H9 (cell line): ENCODE measurements around the gene CDK14. TPM values are rescaled to one million over a fixed set of nuclear protein-coding genes. Genes with fewer than 3 reads are reported as not detected.

Experiments used
- DNase-seq: peaks from one replicate; pipeline ENCODE4 v3.0.0-alpha.2; 2017
- H2AFZ ChIP-seq: one replicate; pipeline ENCODE4 v1.6.1; 2013; ENCODE audit warnings: mild to moderate bottlenecking, low read length, control low read depth, moderate library complexity
- H2AK5ac ChIP-seq: 2 replicates; pipeline ENCODE4 v1.6.1; 2013; ENCODE audit warnings: low read length, control low read depth, mixed read lengths; ENCODE audit not compliant: insufficient read length
- H2BK120ac ChIP-seq: one replicate; pipeline ENCODE4 v1.6.1; 2013; ENCODE audit warnings: low read depth, mild to moderate bottlenecking, low read length, control low read depth, inconsistent platforms; ENCODE audit not compliant: poor library complexity, severe bottlenecking
- H2BK12ac ChIP-seq: 2 replicates; pipeline ENCODE4 v1.6.1; 2013; ENCODE audit warnings: low read length, control low read depth, mixed read lengths, low read depth; ENCODE audit not compliant: insufficient read length
- H2BK15ac ChIP-seq: 2 replicates; pipeline ENCODE4 v1.6.1; 2013; ENCODE audit warnings: low read depth, low read length, control low read depth
- H2BK20ac ChIP-seq: one replicate; pipeline ENCODE4 v1.6.1; 2013; ENCODE audit warnings: low read depth, mild to moderate bottlenecking, low read length, control low read depth, inconsistent platforms; ENCODE audit not compliant: poor library complexity, severe bottlenecking
- H2BK5ac ChIP-seq: 2 replicates; pipeline ENCODE4 v1.6.1; 2013; ENCODE audit warnings: low read length, control low read depth, mixed read lengths; ENCODE audit not compliant: insufficient read length
- H3K14ac ChIP-seq: 2 replicates; pipeline ENCODE4 v1.6.1; 2013; ENCODE audit warnings: low read length, control low read depth; ENCODE audit not compliant: insufficient read depth
- H3K18ac ChIP-seq: 2 replicates; pipeline ENCODE4 v1.6.1; 2013; ENCODE audit warnings: low read depth, mild to moderate bottlenecking, mixed read lengths, low read length, control low read depth; ENCODE audit not compliant: insufficient read length
- H3K23ac ChIP-seq: 2 replicates; pipeline ENCODE4 v1.6.1; 2013; ENCODE audit warnings: low read length, control low read depth, mixed read lengths, low read depth; ENCODE audit not compliant: insufficient read length
- H3K23me2 ChIP-seq: 2 replicates; pipeline ENCODE4 v1.6.1; 2013; ENCODE audit warnings: low read depth, mild to moderate bottlenecking, mixed read lengths, low read length, control low read depth; ENCODE audit not compliant: insufficient read length, poor library complexity, severe bottlenecking
- H3K27ac ChIP-seq: 2 replicates; pipeline ENCODE4 v1.5.1; 2013; ENCODE audit warnings: low read length, control low read depth, mixed read lengths, low read depth; ENCODE audit not compliant: insufficient read length
- H3K27me3 ChIP-seq: 2 replicates; pipeline ENCODE4 v1.6.1; 2013; ENCODE audit warnings: low read length, control low read depth, inconsistent platforms; ENCODE audit not compliant: insufficient read depth
- H3K4ac ChIP-seq: 2 replicates; pipeline ENCODE4 v1.6.1; 2013; ENCODE audit warnings: low read depth, mild to moderate bottlenecking, control low read depth, inconsistent platforms, low read length, moderate library complexity
- H3K4me1 ChIP-seq: 2 replicates; pipeline ENCODE4 v1.6.1; 2013; ENCODE audit warnings: low read length, control low read depth, inconsistent platforms; ENCODE audit not compliant: insufficient read depth
- H3K4me2 ChIP-seq: 2 replicates; pipeline ENCODE4 v1.6.1; 2013; ENCODE audit warnings: low read length, control low read depth, mixed read lengths; ENCODE audit not compliant: insufficient read length, insufficient read depth
- H3K56ac ChIP-seq: 2 replicates; pipeline ENCODE4 v1.6.1; 2013; ENCODE audit warnings: low read depth, mild to moderate bottlenecking, mixed read lengths, low read length, control low read depth; ENCODE audit not compliant: insufficient read length
- H3K79me1 ChIP-seq: 2 replicates; pipeline ENCODE4 v1.6.1; 2013; ENCODE audit warnings: low read depth, mild to moderate bottlenecking, moderate library complexity, low read length, control low read depth, inconsistent platforms; ENCODE audit not compliant: insufficient read depth, poor library complexity, severe bottlenecking
- H3K79me2 ChIP-seq: 2 replicates; pipeline ENCODE4 v1.6.1; 2013; ENCODE audit warnings: low read length, control low read depth, inconsistent platforms; ENCODE audit not compliant: insufficient read depth
- H3K9ac ChIP-seq: 2 replicates; pipeline ENCODE4 v1.6.1; 2013; ENCODE audit warnings: low read length, control low read depth, mixed read lengths; ENCODE audit not compliant: insufficient read length; ENCODE audit errors: extremely low read depth
- H3K9me3 ChIP-seq: one replicate; pipeline ENCODE4 v1.6.1; 2013; ENCODE audit warnings: low read depth, low read length, inconsistent platforms; ENCODE audit not compliant: control insufficient read depth
- H3T11ph ChIP-seq: one replicate; pipeline ENCODE4 v1.6.1; 2013; ENCODE audit warnings: mild to moderate bottlenecking, low read length, control low read depth, inconsistent platforms
- H4K20me1 ChIP-seq: one replicate; pipeline ENCODE4 v1.6.1; 2013; ENCODE audit not compliant: control insufficient read depth, insufficient read length, insufficient read depth
- H4K5ac ChIP-seq: 2 replicates; pipeline ENCODE4 v1.6.1; 2013; ENCODE audit warnings: low read depth, mild to moderate bottlenecking, mixed read lengths, low read length, control low read depth; ENCODE audit not compliant: insufficient read length
- H4K8ac ChIP-seq: replicated peaks from 2 replicates; pipeline ENCODE4 v1.6.1; 2013; ENCODE audit warnings: low read length, control low read depth, mixed read lengths, low read depth; ENCODE audit not compliant: insufficient read length
- H4K91ac ChIP-seq: 2 replicates; pipeline ENCODE4 v1.6.1; 2013; ENCODE audit warnings: low read depth, mild to moderate bottlenecking, moderate library complexity, mixed read lengths, low read length, control low read depth; ENCODE audit not compliant: insufficient read length
- H3K27ac Mint-ChIP-seq, 3 experiments: 2 replicates in 2 of 3; 3 replicates in 1 of 3; pipeline ENCODE4 v1.8.0; 2020 to 2021; ENCODE audit warnings: mixed read lengths in 3 of 3, mild to moderate bottlenecking in 1 of 3, moderate library complexity in 1 of 3
- H3K27me3 Mint-ChIP-seq: 2 replicates; pipeline ENCODE4 v1.8.0; 2021; ENCODE audit warnings: low read depth, mild to moderate bottlenecking, moderate library complexity, mixed read lengths
- H3K36me3 Mint-ChIP-seq, 3 experiments: 2 replicates in 2 of 3; 3 replicates in 1 of 3; pipeline ENCODE4 v1.8.0; 2020 to 2021; ENCODE audit warnings: low read depth in 3 of 3, mixed read lengths in 3 of 3; ENCODE audit not compliant: insufficient read depth in 1 of 3
- H3K4me1 Mint-ChIP-seq, 2 experiments: 2 replicates each; pipeline ENCODE4 v1.8.0; 2020; ENCODE audit warnings: mixed read lengths in 2 of 2
- H3K4me3 Mint-ChIP-seq, 2 experiments: 2 replicates in 1 of 2; 3 replicates in 1 of 2; pipeline ENCODE4 v1.8.0; 2020 to 2021; ENCODE audit warnings: mild to moderate bottlenecking in 2 of 2, mixed read lengths in 2 of 2, moderate library complexity in 1 of 2
- H3K9me3 Mint-ChIP-seq, 2 experiments: 2 replicates in 1 of 2; 3 replicates in 1 of 2; pipeline ENCODE4 v1.8.0; 2020; ENCODE audit warnings: mild to moderate bottlenecking in 2 of 2, mixed read lengths in 2 of 2, moderate library complexity in 1 of 2
- CTCF ChIP-seq: fragments of 200-600 bp; sonication (generic); conservative IDR thresholded peaks from 3 replicates; pipeline ENCODE4 v1.8.0; 2021; ENCODE audit warnings: antibody characterized with exemption, mild to moderate bottlenecking
- WGBS: extraction: QIAGEN DNeasy Blood & Tissue Kit; methylation state at CpG from one replicate; pipeline ENCODE4 v1.1.7; 2013; ENCODE audit warnings: missing lambda C conversion rate, low lambda C conversion rate, mixed read lengths; ENCODE audit not compliant: insufficient read length; ENCODE audit errors: extremely low coverage; 5-methylcytosine and 5-hydroxymethylcytosine counted together
- total RNA-seq: library from RNA; stranded (reverse); gene quantifications from 2 replicates; pipeline ENCODE4 v1.2.1, GENCODE V29; 2021

Gene CDK14
- total RNA-seq, 1 experiment from 2014 or later = 23.9 TPM

- Histone ChIP-seq H3K4me2 (no peak overlapping the region), H3K79me2 (no peaks in the 10 kb centered on the region), H2AK5ac (no peak overlapping the region), H3K79me1 (no peaks in the 10 kb centered on the region), H2BK120ac (no peak overlapping the region), H2BK12ac (no peak overlapping the region), H3T11ph (no peak overlapping the region), H2BK20ac (no peak overlapping the region), H3K14ac (no peak overlapping the region), H3K27ac (no peak overlapping the region), H3K23ac (no peak overlapping the region), H3K18ac (no peak overlapping the region), H3K4ac (no peak overlapping the region), H4K8ac (no peak overlapping the region), H4K5ac (no peak overlapping the region), H4K91ac (no peak overlapping the region), H3K9ac (no peak overlapping the region), H4K20me1 (no peaks in the 10 kb centered on the region), H2AFZ (no peak overlapping the region), H3K27me3 (no peaks in the 10 kb centered on the region), H3K56ac (no peak overlapping the region), H2BK15ac (no peak overlapping the region), H2BK5ac (no peak overlapping the region), H3K23me2 (no peaks in the 10 kb centered on the region), H3K9me3 (no peaks in the 10 kb centered on the region), H3K4me1 (peaks cover 17% of the 10 kb centered on the region; the same call in 1 of the 2 replicates)
- no peak for DNase-seq
- Mint-ChIP-seq H3K4me1 (peaks cover 43 to 47% of the 10 kb centered on the region in 2 experiments), H3K9me3 (no peaks in the 10 kb centered on the region), H3K27ac (no peak overlapping the region), H3K27me3 (no peaks in the 10 kb centered on the region; the same call in 1 of the 2 replicates), H3K4me3 (no peak overlapping the region), H3K36me3 (peaks cover 0 to 6% (median 3%) of the 10 kb centered on the region in 3 experiments; a peak in 3 of 7 replicates)
- TF ChIP-seq CTCF = no peak
- WGBS = no CpG with 5 or more reads among the region's 2 CpGs
Observed at GRCh38 chr7:91041141-91041540, 445.0 kb downstream of the CDK14 start.
